ENCODE measurements around the gene CFAP300. TPM values are rescaled to one million over a fixed set of nuclear protein-coding genes. Genes with fewer than 3 reads are reported as not detected.

Gene CFAP300
- total RNA-seq: not detected

DNA sequence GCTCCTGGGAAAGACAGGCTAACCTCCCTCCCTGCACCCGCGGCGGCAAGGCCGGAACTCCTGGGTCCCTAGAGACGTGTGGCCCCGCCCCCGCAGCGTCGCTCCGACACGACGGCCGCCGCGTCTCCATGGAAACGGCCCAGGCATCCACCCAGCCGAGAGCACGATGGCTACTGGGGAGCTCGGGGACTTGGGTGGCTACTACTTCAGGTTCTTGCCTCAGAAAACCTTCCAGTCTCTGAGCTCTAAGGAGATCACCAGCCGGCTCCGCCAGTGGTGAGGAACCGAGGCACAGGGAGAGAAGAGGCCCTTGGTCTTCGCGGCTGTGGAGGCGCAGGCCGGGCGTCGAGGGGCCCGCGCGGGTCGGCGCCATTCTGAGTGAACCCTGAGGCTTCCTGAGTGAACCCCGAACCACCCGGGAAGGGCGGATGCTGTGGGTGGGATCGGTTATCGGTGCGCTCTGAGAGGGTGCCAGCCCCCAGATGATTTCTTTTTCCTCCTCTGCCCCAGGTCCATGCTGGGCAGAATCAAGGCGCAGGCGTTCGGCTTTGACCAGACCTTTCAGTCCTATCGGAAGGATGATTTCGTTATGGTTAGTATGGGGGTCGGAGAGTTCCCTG lies at the start of gene CFAP300:
CFAP300 (plus strand) TSS at position 133 of the 620 bp plus-strand sequence; CDS start at position 167, 34 bp downstream.
- Mint-ChIP-seq H3K27me3 (peaks cover 28% of the 10 kb centered on the region), H3K36me3 (ENCODE audit: low read depth) (no peaks in the 10 kb centered on the region), H3K4me3 (peak within 1 kb of the TSS; percentile 60), H3K4me1 (peaks cover 7% of the 10 kb centered on the region), H3K9me3 (ENCODE audit: low read depth) (no peaks in the 10 kb centered on the region), H3K27ac (no peak within 1 kb of the TSS)
- intact Hi-C loops (cut with DNase I, micrococcal nuclease): no loop called here
- ChIA-PET POLR2A (no interaction called here), CTCF (interaction anchor here (0.6 kb wide), 2 partner anchors 37 to 151 kb away, joined by 3 to 6 read pairs; no protein-coding TSS in a partner anchor)
- ATAC-seq (peak; percentile 75), DNase-seq (peak; percentile 78)

DNA sequence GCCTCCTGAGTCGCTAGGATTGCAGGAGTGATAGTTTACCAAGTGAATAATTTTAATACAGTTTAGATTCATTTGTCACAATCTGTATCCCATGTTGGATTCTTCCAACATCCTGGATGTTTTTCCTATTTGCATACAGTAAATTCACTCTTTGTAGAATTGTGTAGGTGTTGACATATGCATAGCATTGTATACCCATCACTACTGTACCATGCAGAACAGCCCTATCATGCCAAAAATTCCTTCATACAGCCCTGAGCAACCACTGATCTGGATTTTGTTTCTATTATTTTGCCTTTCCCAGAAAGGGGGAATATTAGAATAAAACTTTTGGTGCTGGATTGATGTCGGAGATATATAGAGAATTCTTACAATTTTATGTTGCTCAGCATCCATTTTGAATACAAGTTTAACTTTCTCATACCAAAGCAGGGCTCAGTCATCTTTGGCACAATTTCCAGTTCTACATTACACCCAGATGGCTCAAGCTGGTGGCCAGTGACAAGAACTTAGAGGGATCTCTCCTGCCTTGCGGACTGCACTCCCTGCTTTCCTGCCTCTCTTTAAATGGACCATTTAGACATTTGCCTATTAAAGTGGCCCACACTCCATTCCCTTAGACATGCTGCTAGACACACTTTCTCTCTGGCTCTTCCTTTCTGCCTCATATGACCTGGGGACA lies 45.4 kb upstream of the CFAP300 start:
- ATAC-seq (no peak), DNase-seq (no peak)
- Mint-ChIP-seq H3K27ac (no peak overlapping the region), H3K27me3 (no peaks in the 10 kb centered on the region), H3K36me3 (ENCODE audit: low read depth) (no peaks in the 10 kb centered on the region), H3K9me3 (ENCODE audit: low read depth) (no peaks in the 10 kb centered on the region), H3K4me3 (no peak overlapping the region), H3K4me1 (peaks cover 2% of the 10 kb centered on the region)
- ChIA-PET POLR2A (interaction anchor here (0.7 kb wide), 1 partner anchor 102 kb away, joined by 4 read pairs; no protein-coding TSS in a partner anchor), CTCF (interaction anchor here (1.4 kb wide), 1 partner anchor 141 kb away, joined by 6 read pairs; no protein-coding TSS in a partner anchor)
- intact Hi-C loops (cut with DNase I, micrococcal nuclease): loop anchor here in 1 of 2 experiments (10.0 kb wide), 1 partner anchor 87 kb away; the partner anchor contains the start of genes ANGPTL5 and CEP126

DNA sequence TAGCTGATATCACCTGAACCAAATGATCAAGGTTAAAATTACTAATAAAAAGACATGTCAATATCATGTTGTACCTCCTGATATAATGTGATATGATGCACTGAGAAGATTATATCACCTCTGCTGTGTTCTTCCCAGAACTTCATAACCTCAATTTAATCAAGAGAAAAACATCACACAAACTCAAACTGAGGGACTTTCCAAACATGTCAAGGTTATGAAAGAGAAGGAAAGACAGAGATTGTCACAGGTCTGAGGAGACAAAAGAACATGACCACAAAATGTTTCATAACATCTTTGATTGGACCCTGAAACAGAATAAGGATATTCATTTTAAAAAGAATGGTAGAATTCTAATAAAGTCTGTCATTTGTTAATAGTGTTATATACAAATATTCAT lies 43.0 kb upstream of the CFAP300 start:
- no peaks in the 10 kb centered on the region for H3K27me3 Mint-ChIP-seq
- no peaks in the 10 kb centered on the region for H3K36me3 Mint-ChIP-seq (ENCODE audit: low read depth)
- ChIA-PET CTCF (interaction anchor here (1.3 kb wide), 1 partner anchor 143 kb away, joined by 4 read pairs; no protein-coding TSS in a partner anchor), POLR2A (no interaction called here)
- peaks cover 2% of the 10 kb centered on the region for H3K4me1 Mint-ChIP-seq
- no peak overlapping the region for H3K4me3 Mint-ChIP-seq
- H3K9me3 Mint-ChIP-seq (ENCODE audit: low read depth): no peaks in the 10 kb centered on the region
- ATAC-seq: no peak
- H3K27ac Mint-ChIP-seq: no peak overlapping the region
- no peak for DNase-seq
- intact Hi-C loops (cut with DNase I, micrococcal nuclease): loop anchor here in 1 of 2 experiments (10.0 kb wide), 1 partner anchor 89 kb away; the partner anchor contains the start of genes ANGPTL5 and CEP126

DNA sequence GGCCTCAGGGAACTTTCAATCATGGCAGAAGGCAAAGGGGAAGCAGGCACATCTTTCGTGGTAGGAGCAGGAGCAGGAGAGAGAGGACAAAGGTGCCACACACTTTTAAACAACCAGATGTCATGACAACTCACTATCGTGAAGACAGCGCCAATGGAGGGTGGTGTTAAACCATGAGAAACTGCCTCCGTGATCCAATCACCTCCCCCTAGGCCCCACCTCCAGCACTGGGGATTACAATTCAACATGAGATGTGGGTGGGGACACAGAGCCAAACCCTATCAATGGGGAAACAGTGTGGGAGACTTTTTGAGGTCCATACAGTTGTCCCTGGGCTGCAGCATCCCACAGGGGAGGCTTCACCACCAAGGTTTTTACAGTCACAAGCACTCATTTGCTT lies 41.9 kb upstream of the CFAP300 start:
- no peak for ATAC-seq
- Mint-ChIP-seq H3K36me3 (ENCODE audit: low read depth) (no peaks in the 10 kb centered on the region), H3K27ac (no peak overlapping the region), H3K27me3 (peaks cover 5% of the 10 kb centered on the region), H3K4me1 (peaks cover 2% of the 10 kb centered on the region), H3K4me3 (no peak overlapping the region), H3K9me3 (ENCODE audit: low read depth) (no peaks in the 10 kb centered on the region)
- ChIA-PET POLR2A (no interaction called here), CTCF (interaction anchor here (0.7 to 6.4 kb wide), 4 partner anchors 9 to 143 kb away, joined by 3 to 104 read pairs (median 4); partner anchors contain the start of gene CEP126)
- no peak for DNase-seq
- intact Hi-C loops (cut with DNase I, micrococcal nuclease): loop anchor here (5.0 to 10.0 kb wide), 3 partner anchors 88 to 1428 kb away; partner anchors contain the start of genes ANGPTL5 (in 2 of the 2) and CEP126 (in 2 of the 2)

DNA sequence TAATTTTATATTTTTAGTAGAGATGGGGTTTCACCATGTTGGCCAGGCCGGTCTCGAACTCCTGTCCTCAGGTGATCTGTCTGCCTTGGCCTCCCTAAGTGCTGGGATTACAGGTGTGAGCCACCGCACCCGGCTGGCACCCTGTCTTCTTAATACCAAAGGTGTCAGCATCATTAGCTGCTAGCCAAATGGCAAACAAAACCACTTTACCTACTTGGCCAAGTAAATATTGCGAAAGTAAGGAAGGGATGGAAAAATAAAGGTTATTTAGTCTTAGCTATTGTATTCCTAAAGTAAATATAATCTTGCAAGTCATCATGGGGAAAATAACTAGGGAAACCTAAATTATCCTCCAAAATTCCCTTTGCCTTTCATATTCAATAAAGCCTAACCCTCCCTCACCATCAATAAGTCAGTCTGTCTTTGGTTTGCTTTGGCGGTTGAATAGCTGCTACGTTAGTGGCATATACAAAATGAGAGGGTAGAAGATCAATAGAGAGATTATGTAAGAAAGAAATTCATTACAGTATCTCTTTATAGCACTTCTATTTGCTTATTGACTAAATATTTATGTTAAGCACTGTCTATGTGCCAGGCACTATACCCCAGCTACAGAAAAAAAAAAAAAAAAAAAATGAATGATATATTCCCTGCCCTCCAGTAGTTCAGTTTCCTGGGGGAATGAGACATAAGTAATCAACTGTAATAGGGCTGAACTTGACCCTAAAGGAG lies 40.2 kb upstream of the CFAP300 start:
- Mint-ChIP-seq H3K27me3 (peaks cover 7% of the 10 kb centered on the region), H3K9me3 (ENCODE audit: low read depth) (no peaks in the 10 kb centered on the region), H3K36me3 (ENCODE audit: low read depth) (no peaks in the 10 kb centered on the region), H3K4me3 (no peak overlapping the region), H3K4me1 (peaks cover 2% of the 10 kb centered on the region), H3K27ac (no peak overlapping the region)
- POLR2A ChIA-PET: no interaction called here
- CTCF ChIA-PET: interaction anchor here (0.6 to 6.4 kb wide), 30 partner anchors 8 to 220 kb away, joined by 3 to 104 read pairs (median 4); partner anchors contain the start of genes ANGPTL5 and CEP126
- no peak for DNase-seq
- intact Hi-C loops (cut with DNase I, micrococcal nuclease): loop anchor here (1.0 to 10.0 kb wide), 4 partner anchors 90 to 1430 kb away; partner anchors contain the start of genes ANGPTL5 (in 2 of the 2) and CEP126 (in 2 of the 2)
- ATAC-seq: no peak

DNA sequence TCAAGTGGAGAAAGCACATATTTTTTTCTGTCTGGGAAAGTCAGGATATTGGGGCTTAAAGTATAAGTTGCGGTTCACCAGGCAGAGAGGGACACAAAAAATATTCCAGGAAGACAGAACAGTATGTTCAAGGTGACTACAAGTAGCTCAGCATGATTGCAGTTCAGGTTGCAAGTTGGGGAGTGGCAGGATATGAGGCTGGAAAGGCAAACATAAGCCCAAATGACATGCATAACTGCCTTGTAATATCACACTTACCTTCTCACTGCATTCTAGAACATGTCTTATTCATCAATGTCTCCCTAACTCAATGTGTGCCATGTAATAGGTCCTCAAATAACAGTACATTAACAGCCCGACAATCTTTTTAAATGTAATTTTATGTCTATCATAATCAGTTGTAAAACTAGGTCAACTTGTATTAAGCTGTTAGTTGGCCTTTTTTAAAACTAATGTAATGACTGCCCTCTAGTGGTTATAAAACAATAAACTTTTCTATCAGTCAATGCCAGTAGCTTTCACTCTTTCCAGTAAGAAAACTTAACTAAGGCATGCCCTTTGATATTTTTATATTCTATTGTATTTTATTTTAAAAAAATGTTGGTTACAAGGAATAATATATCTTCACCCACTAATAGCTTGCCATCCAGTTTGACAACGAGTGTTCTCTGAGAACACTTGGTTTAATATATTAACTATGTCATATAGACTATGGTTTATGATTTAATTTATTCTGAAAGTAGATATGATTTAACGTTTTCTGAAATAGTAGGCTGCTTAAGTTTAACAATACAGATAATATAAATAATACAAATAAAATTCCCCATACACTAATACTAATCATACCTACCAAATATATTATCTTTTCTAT lies 39.4 kb upstream of the CFAP300 start:
- H3K27me3 Mint-ChIP-seq: peaks cover 7% of the 10 kb centered on the region
- no peaks in the 10 kb centered on the region for H3K9me3 Mint-ChIP-seq (ENCODE audit: low read depth)
- no peak overlapping the region for H3K27ac Mint-ChIP-seq
- CTCF ChIA-PET: interaction anchor here (0.6 to 6.4 kb wide), 31 partner anchors 9 to 560 kb away, joined by 3 to 104 read pairs (median 4); partner anchors contain the start of genes ANGPTL5 and CEP126
- peaks cover 2% of the 10 kb centered on the region for H3K4me1 Mint-ChIP-seq
- no peaks in the 10 kb centered on the region for H3K36me3 Mint-ChIP-seq (ENCODE audit: low read depth)
- intact Hi-C loops (cut with DNase I, micrococcal nuclease): loop anchor here (1.0 to 10.0 kb wide), 4 partner anchors 91 to 1431 kb away; partner anchors contain the start of genes ANGPTL5 (in 2 of the 2) and CEP126 (in 2 of the 2)
- H3K4me3 Mint-ChIP-seq: no peak overlapping the region
- ATAC-seq: no peak
- no peak for DNase-seq
- POLR2A ChIA-PET: interaction anchor here (0.6 to 0.9 kb wide), 2 partner anchors 132 to 161 kb away, joined by 3 to 5 read pairs; no protein-coding TSS in a partner anchor

DNA sequence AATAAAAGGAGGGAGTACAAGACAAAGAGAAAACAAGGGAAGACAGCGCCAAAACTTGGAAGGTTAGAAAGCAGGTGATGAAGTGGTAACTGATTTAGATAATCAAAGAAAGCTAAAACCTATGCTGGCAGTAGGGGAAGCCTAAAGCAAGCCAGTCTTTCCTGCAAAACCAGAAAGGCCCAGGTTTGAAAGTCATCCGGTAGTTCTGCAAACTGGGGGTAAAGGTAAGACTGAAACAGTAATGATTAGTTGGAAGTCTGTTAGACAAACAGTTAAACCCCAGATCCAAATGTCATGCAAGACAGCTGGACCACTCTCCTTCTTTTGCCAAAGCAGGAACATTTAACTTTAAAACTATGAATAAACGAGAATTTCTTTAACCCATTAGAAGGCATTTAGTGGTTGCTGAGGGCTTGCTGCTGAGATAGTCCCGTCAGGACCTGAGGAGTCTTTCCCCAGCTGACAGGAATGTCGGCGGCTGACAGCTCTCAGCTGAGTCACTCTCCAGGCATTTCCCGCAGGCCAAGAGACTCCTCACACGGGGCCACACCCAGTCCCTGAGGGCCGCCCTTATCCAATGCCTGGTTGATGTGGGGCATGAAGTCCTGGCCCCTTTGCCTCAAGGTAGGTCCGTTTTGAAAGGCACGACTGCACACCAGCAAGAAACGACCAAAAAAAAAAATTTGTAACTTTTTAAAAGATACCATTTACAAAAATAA lies 36.3 kb upstream of the CFAP300 start:
- ATAC-seq (no peak), DNase-seq (no peak)
- ChIA-PET POLR2A (no interaction called here), CTCF (interaction anchor here (1.2 to 6.4 kb wide), 2 partner anchors 8 to 148 kb away, joined by 3 to 104 read pairs; no protein-coding TSS in a partner anchor)
- H3K9me3 Mint-ChIP-seq (ENCODE audit: low read depth): no peaks in the 10 kb centered on the region
- no peak overlapping the region for H3K27ac Mint-ChIP-seq
- H3K4me1 Mint-ChIP-seq: no peaks in the 10 kb centered on the region
- intact Hi-C loops (cut with DNase I, micrococcal nuclease): no loop called here
- H3K27me3 Mint-ChIP-seq: peaks cover 12% of the 10 kb centered on the region
- no peaks in the 10 kb centered on the region for H3K36me3 Mint-ChIP-seq (ENCODE audit: low read depth)
- H3K4me3 Mint-ChIP-seq: no peak overlapping the region

DNA sequence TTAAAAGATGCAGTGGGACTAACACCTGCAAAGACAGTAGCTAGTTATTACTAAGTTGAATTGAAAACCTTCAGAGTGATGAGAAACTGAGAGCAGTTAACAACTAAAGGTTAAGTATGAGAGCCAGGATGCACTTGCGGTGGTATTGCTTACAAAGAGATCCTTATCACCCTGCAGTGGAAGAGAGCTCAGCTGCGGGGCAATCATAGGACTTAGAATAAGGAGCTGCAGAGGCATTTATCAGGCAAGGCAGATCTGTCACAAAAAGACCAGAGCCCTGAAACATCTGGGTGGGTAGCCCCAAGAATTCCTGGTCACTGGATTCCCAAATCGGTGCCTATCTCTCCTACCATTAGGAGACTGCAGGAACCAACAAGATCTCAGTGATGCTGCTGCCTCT lies 34.3 kb upstream of the CFAP300 start:
- H3K27me3 Mint-ChIP-seq: peaks cover 12% of the 10 kb centered on the region
- peak; percentile 42 for ATAC-seq
- POLR2A ChIA-PET: no interaction called here
- H3K27ac Mint-ChIP-seq: no peak overlapping the region
- no peaks in the 10 kb centered on the region for H3K9me3 Mint-ChIP-seq (ENCODE audit: low read depth)
- CTCF ChIA-PET: interaction anchor here (1.3 kb wide), 1 partner anchor 152 kb away, joined by 5 read pairs; no protein-coding TSS in a partner anchor
- intact Hi-C loops (cut with DNase I, micrococcal nuclease): no loop called here
- H3K4me1 Mint-ChIP-seq: no peaks in the 10 kb centered on the region
- DNase-seq: peak; percentile 9
- no peaks in the 10 kb centered on the region for H3K36me3 Mint-ChIP-seq (ENCODE audit: low read depth)
- no peak overlapping the region for H3K4me3 Mint-ChIP-seq

DNA sequence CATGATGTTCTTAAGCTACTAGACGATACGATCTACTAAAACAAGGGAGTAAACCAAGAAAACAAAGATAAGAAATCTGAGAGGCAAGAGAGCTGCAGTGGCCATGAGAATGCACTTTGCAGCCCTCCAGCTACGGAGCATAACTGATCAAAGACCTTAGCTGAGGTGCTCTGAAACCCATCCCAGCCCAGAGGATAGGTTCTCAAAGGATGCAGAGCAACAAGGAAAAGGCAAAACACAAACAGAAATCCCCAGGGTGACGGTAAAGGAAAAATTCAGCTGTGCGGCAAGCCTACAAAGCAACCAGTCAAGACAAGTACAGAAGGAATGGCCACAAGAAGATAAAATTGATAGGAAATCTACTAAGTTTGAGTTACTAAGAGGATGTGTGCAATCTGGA lies 32.5 kb upstream of the CFAP300 start:
- Mint-ChIP-seq H3K27ac (no peak overlapping the region), H3K4me3 (no peak overlapping the region), H3K27me3 (peaks cover 11% of the 10 kb centered on the region), H3K9me3 (ENCODE audit: low read depth) (no peaks in the 10 kb centered on the region), H3K4me1 (no peaks in the 10 kb centered on the region), H3K36me3 (ENCODE audit: low read depth) (no peaks in the 10 kb centered on the region)
- DNase-seq (no peak), ATAC-seq (no peak)
- ChIA-PET CTCF (interaction anchor here (0.6 to 0.7 kb wide), 2 partner anchors 62 to 272 kb away, joined by 3 read pairs; no protein-coding TSS in a partner anchor), POLR2A (no interaction called here)
- intact Hi-C loops (cut with DNase I, micrococcal nuclease): no loop called here

DNA sequence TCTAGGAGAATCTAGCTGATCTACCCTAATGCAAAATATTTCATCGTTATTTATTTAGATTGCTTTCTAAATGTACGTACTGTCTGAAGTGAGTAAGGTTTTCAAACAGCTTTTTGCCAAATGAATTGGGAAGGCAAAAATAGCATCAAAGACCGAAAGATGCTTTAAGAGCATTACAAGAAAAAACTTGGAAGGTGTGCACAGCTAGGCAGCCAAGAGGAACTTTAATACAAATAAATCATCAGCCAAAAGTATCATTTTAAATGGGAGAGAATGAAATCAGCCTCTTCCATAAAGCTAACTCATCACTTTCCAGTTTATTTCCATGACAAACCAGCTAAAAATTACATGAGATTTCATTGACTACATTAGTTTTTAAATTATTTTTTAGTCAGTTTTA lies 30.2 kb upstream of the CFAP300 start:
- H3K4me1 Mint-ChIP-seq: no peaks in the 10 kb centered on the region
- H3K4me3 Mint-ChIP-seq: no peak overlapping the region
- no peaks in the 10 kb centered on the region for H3K9me3 Mint-ChIP-seq (ENCODE audit: low read depth)
- CTCF ChIA-PET: interaction anchor here (0.6 to 2.4 kb wide), 4 partner anchors 9 to 156 kb away, joined by 3 to 13 read pairs (median 3); no protein-coding TSS in a partner anchor
- no peak for ATAC-seq
- H3K27ac Mint-ChIP-seq: no peak overlapping the region
- intact Hi-C loops (cut with DNase I, micrococcal nuclease): no loop called here
- POLR2A ChIA-PET: no interaction called here
- peaks cover 5% of the 10 kb centered on the region for H3K27me3 Mint-ChIP-seq
- H3K36me3 Mint-ChIP-seq (ENCODE audit: low read depth): no peaks in the 10 kb centered on the region
- DNase-seq: no peak
